Activated T-cell treated with anti-CD3 and anti-CD28 coated beads, Interleukin-2, amount 50 U/mL, for 24 hours (primary cell): ENCODE measurements around the gene KIR2DL1.
"Not testable (repeated sequence)": the region's sequence is repeated elsewhere in the genome, so short reads cannot be mapped to it uniquely, and the experiment has no call there.

Source experiments
- DNase-seq: peaks from one replicate; pipeline ENCODE4 v3.0.0-alpha.2; 2020
- H3K27ac Mint-ChIP-seq: 2 replicates; pipeline ENCODE4 v1.8.0; 2020; ENCODE audit warnings: mild to moderate bottlenecking, mixed read lengths
- H3K27me3 Mint-ChIP-seq: 2 replicates; pipeline ENCODE4 v1.8.0; 2020; ENCODE audit warnings: mixed read lengths
- H3K36me3 Mint-ChIP-seq: 2 replicates; pipeline ENCODE4 v1.8.0; 2020; ENCODE audit warnings: low read depth, mixed read lengths
- H3K4me1 Mint-ChIP-seq: 2 replicates; pipeline ENCODE4 v1.8.0; 2020; ENCODE audit warnings: low read depth, mixed read lengths
- H3K4me3 Mint-ChIP-seq: 2 replicates; pipeline ENCODE4 v1.8.0; 2020; ENCODE audit warnings: mild to moderate bottlenecking, moderate library complexity, mixed read lengths
- H3K9me3 Mint-ChIP-seq: 2 replicates; pipeline ENCODE4 v1.8.0; 2020; ENCODE audit warnings: mixed read lengths

KIR2DL1 gene

DNA sequence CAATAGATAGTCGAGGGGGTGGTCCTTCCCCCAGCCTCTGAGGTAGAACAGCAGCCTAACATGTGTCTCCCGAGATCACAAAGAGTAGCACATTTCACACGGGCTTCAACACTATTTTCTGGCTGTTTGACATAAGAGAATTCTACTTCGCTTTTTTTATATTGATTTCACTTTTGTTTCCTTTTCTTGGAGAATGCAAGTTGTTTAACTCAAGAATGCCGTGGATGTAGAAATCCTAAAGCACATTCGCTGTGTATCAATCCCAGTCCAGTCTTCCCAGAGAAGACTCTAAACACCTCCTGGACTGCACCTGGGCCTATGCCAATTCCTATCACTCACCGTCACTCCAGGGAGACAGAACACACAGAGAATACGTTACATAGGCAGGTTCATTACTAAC lies 58.5 kb downstream of the KIR2DL1 start:
- DNase-seq, H3K4me1 Mint-ChIP-seq, H3K27ac Mint-ChIP-seq, H3K36me3 Mint-ChIP-seq, H3K9me3 Mint-ChIP-seq, H3K4me3 Mint-ChIP-seq: not testable (repeated sequence)
- peaks cover 20% of the 10 kb centered on the region for H3K27me3 Mint-ChIP-seq

DNA sequence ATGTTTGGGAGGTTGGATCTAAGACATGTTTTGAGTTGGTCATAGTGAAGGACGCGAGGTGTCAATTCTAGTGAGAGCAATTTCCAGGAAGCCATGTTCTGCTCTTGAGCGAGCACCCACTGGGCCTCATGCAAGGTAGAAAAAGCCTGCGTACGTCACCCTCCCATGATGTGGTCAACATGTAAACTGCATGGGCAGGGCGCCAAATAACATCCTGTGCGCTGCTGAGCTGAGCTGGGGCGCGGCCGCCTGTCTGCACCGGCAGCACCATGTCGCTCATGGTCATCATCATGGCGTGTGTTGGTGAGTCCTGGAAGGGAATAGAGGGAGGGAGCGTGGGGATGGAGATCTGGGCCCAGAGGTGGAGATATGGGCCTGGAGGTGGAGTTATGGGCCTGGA lies 62.9 kb downstream of the KIR2DL1 start, which contains the start of gene KIR2DS4:
Gene KIR2DS4, plus strand, starts transcription at position 181 of the 400 bp plus-strand sequence.
- not testable (repeated sequence) for H3K9me3 Mint-ChIP-seq, DNase-seq, H3K27me3 Mint-ChIP-seq, H3K36me3 Mint-ChIP-seq, H3K27ac Mint-ChIP-seq, H3K4me3 Mint-ChIP-seq, H3K4me1 Mint-ChIP-seq
